ENCODE data around the gene PRDM5.

DNA sequence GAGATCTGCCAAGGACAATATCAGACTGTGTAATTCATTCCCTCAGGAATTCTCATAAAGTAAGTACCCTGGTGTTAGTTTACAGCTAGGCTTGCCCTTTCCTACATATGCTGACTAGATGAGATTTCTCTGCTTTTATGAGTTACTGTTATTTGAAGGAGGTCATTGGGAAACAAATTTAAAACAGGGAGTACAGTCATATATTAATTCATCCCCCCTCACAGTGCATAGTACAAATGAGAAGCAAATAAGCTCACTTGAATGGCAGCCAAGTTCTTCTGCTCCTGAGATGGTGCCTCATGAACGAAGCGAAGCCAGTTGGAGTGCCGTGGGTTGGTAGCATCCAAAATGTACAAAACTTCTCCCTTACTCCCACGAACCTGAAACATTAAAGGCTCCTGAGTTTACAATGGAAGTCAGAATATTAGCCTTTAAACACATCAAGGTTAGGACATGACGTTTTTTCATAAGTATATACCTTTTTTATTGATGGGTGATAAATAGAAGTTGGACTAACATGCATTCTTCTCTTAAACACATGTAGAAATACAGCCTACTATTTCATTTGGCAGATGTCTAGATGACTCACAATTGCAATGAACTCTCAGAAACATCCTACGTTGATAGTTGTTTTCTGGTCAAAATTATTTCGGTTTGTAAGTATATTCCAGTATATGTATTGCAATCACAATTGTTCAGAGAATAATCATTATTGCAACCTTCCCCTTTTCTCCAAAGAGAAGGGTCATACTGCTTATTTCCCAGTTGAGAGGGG is 69.2 kb downstream of the PRDM5 start:
- TF ChIP-seq, protein P1, sequence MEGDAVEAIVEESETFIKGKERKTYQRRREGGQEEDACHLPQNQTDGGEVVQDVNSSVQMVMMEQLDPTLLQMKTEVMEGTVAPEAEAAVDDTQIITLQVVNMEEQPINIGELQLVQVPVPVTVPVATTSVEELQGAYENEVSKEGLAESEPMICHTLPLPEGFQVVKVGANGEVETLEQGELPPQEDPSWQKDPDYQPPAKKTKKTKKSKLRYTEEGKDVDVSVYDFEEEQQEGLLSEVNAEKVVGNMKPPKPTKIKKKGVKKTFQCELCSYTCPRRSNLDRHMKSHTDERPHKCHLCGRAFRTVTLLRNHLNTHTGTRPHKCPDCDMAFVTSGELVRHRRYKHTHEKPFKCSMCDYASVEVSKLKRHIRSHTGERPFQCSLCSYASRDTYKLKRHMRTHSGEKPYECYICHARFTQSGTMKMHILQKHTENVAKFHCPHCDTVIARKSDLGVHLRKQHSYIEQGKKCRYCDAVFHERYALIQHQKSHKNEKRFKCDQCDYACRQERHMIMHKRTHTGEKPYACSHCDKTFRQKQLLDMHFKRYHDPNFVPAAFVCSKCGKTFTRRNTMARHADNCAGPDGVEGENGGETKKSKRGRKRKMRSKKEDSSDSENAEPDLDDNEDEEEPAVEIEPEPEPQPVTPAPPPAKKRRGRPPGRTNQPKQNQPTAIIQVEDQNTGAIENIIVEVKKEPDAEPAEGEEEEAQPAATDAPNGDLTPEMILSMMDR (IDR thresholded peaks at IDR 0.05), result no peak
- TF ChIP-seq POLR2A (IDR thresholded peaks at IDR 0.05), result no peak

Measured in testis (tissue), 2 donors.